Tibial artery (tissue), 4 donors: ENCODE measurements around the gene GJC2.

Experiments used
- DNase-seq, 2 donors: peaks; one replicate each; pipeline ENCODE4 v3.0.0-alpha.2; 2019
- H3K27ac ChIP-seq, 2 donors: fragments of 200-600 bp; sonication (generic) in 1 of 2; 1 replicate in 1 of 2; 2 replicates in 1 of 2; pipeline ENCODE4 v1.5.1; 2018 to 2019; ENCODE audit warnings: mild to moderate bottlenecking in 1 of 2
- H3K27me3 ChIP-seq, 2 donors: fragments of 200-600 bp; sonication (generic) in 1 of 2; one replicate each; pipeline versions ENCODE4 v1.5.1 to v1.6.0; 2016 to 2019
- H3K36me3 ChIP-seq, 3 donors: fragments of 200-600 bp; sonication (generic) in 2 of 3; one replicate each; pipeline ENCODE4 v1.5.1; 2016 to 2019; ENCODE audit warnings: mild to moderate bottlenecking in 2 of 3
- H3K4me1 ChIP-seq, 4 donors: fragments of 200-600 bp; sonication (generic) in 2 of 4; 1 replicate in 3 of 4; 2 replicates in 1 of 4; pipeline ENCODE4 v1.5.1; 2016 to 2019
- H3K4me3 ChIP-seq, 2 donors: fragments of 200-600 bp; sonication (generic) in 1 of 2; 1 replicate in 1 of 2; 2 replicates in 1 of 2; pipeline ENCODE4 v1.5.1; 2018 to 2019; ENCODE audit warnings: mild to moderate bottlenecking in 2 of 2
- H3K9me3 ChIP-seq, 3 donors: fragments of 200-600 bp; sonication (generic) in 1 of 3; one replicate each; pipeline ENCODE4 v1.5.1; 2016 to 2019
- CTCF ChIP-seq, 2 experiments: fragments of 200-600 bp in 1 of 2; fragments of 450-650 bp in 1 of 2; IDR thresholded peaks; one replicate each; pipeline ENCODE4 v1.5.1; 2017 to 2019; ENCODE audit warnings: antibody characterized with exemption in 2 of 2, mild to moderate bottlenecking in 1 of 2, moderate library complexity in 1 of 2
- intact Hi-C: fragments of 100-400 bp; cut with DNase I; formaldehyde crosslinking; loops from one replicate; pipeline ENCODE4 v1.15.0; 2023; ENCODE audit warnings: low total_unique reads

The GJC2 gene

GRCh38 chr1:228143480-228144192, 6.1 kb upstream of the GJC2 start:
- Histone ChIP-seq H3K4me3 (no peak overlapping the region), H3K4me1 (peaks cover 0 to 51% (median 40%) of the 10 kb centered on the region in 4 donors), H3K27me3 (no peaks in the 10 kb centered on the region), H3K9me3 (no peaks in the 10 kb centered on the region), H3K36me3 (peaks cover 22 to 34% (median 33%) of the 10 kb centered on the region in 3 donors), H3K27ac (no peak overlapping the region)
- TF ChIP-seq CTCF (IDR thresholded peaks at IDR 0.05) = no peak
- no peak for DNase-seq
- intact Hi-C loops = no loop called here

GRCh38 chr1:228144193-228144992, 5.3 kb upstream of the GJC2 start:
- no peaks in the 10 kb centered on the region for H3K27me3 ChIP-seq
- no peak for DNase-seq
- intact Hi-C loops = no loop called here
- H3K4me1 ChIP-seq = peaks cover 0 to 59% (median 44%) of the 10 kb centered on the region in 4 donors
- H3K36me3 ChIP-seq = peaks cover 22 to 42% (median 37%) of the 10 kb centered on the region in 3 donors
- no peak overlapping the region for H3K4me3 ChIP-seq
- no peaks in the 10 kb centered on the region for H3K9me3 ChIP-seq
- no peak overlapping the region for H3K27ac ChIP-seq
- no peak for TF ChIP-seq CTCF (IDR thresholded peaks at IDR 0.05)

GRCh38 chr1:228144993-228145343, 4.8 kb upstream of the GJC2 start:
- H3K4me3 ChIP-seq = no peak overlapping the region
- peaks cover 22 to 47% (median 37%) of the 10 kb centered on the region in 3 donors for H3K36me3 ChIP-seq
- H3K9me3 ChIP-seq = no peaks in the 10 kb centered on the region
- H3K4me1 ChIP-seq = peaks cover 0 to 65% (median 50%) of the 10 kb centered on the region in 4 donors
- no peak for TF ChIP-seq CTCF (IDR thresholded peaks at IDR 0.05)
- intact Hi-C loops = no loop called here
- no peaks in the 10 kb centered on the region for H3K27me3 ChIP-seq
- no peak overlapping the region for H3K27ac ChIP-seq
- no peak for DNase-seq

- Histone ChIP-seq H3K36me3 (peaks cover 22 to 49% (median 37%) of the 10 kb centered on the region in 3 donors), H3K27me3 (no peaks in the 10 kb centered on the region), H3K4me1 (peaks cover 0 to 70% (median 54%) of the 10 kb centered on the region in 4 donors), H3K9me3 (no peaks in the 10 kb centered on the region), H3K4me3 (no peak overlapping the region), H3K27ac (no peak overlapping the region)
- DNase-seq = no peak
- no peak for TF ChIP-seq CTCF (IDR thresholded peaks at IDR 0.05)
- intact Hi-C loops = no loop called here
These were observed 4.0 kb upstream of the GJC2 start for GRCh38 chr1:228145463-228146416.

- no peak overlapping the region for H3K4me3 ChIP-seq
- no peak overlapping the region for H3K27ac ChIP-seq
- no peaks in the 10 kb centered on the region for H3K9me3 ChIP-seq
- peaks cover 0 to 70% (median 46%) of the 10 kb centered on the region in 4 donors for H3K4me1 ChIP-seq
- peaks cover 22 to 49% (median 37%) of the 10 kb centered on the region in 3 donors for H3K36me3 ChIP-seq
- no peak for TF ChIP-seq CTCF (IDR thresholded peaks at IDR 0.05)
- no peak for DNase-seq
- H3K27me3 ChIP-seq = no peaks in the 10 kb centered on the region
- intact Hi-C loops = no loop called here
These were observed 3.1 kb upstream of the GJC2 start for GRCh38 chr1:228146417-228147150.
